Activated CD8-positive, alpha-beta memory T cell treated with anti-CD3 and anti-CD28 coated beads, Interleukin-2, amount 50 U/mL, for 48 hours (primary cell): ENCODE measurements around the gene RAB3B.
"Not testable (repeated sequence)": the region's sequence is repeated elsewhere in the genome, so short reads cannot be mapped to it uniquely, and the experiment has no call there.

Experiments
- DNase-seq: peaks from one replicate; pipeline ENCODE4 v3.0.0-alpha.2; 2020

The RAB3B gene

DNA sequence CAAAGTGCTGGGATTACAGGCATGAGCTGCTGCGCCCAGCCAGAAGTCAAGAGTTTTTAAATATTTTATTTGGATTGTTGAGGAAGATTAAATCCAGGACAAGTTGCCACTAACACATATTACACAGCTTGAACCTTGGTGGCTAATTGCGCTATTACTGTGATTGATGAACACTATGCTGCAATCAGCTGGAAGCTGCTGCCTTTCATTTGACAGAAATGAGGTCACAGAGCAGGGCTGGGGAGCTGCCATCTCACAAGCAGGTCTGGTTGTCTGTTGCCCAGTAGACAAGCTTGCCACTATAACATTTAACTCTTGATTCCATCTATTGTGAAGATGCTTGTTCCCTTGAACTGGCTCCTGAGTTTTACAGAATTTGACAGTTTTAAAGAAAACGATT is 74.5 kb downstream of the RAB3B start:
- DNase-seq, result no peak

DNA sequence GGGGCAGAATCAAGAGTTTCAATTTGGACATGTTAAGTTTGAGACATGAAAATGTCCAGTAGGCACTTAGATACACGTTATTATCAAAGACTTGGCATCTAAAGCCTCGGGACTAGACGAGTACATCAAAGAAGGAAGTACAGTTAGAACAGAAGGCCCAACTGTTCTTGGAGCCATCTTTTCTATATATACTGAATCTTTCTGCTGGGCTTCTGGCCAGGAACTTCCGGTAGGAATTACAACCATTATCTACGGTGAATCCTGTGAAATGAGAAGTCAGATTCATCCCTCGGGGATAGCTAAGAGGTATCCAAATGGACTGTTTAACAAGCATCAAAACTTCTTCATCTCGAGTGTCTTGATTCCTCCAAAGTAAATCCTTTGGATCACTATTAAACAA is 77.6 kb downstream of the RAB3B start:
- DNase-seq, result no peak

DNA sequence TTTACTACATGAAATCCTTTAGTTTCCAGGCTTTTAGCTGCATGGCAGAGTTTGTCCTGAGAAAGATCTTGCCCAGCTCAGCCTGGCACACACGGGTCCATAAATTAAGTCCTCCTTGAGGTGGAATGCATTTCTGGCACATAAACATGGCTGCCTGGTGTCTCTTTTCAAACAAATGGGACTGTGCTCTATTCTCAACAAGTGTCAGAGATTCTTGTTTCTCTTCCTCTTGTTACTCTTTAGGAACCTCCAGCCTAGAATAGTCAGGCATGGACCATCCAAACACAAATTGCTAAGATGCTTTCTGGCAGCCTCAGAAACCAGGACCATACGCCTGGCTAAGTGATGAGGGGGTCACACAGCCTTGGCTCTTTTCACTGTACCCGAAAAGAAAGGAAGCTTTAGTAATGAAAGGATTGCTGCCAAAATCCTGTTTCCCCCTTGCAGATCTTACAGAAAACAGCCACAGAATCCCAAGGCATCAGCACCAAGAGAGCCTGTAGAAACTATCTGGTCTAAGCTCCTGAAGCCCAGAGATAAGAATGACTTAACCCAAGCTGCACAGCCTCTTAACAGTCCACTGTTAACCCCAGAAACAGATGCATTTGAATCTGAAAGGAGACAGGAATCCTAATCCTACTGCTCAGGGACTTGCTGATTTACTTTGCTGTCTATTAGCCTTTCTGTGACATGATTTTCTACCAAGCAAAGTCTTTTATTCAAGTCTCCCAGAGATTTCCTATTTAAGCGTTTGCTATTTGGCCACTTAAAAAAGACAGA is 80.1 kb downstream of the RAB3B start:
- no peak for DNase-seq

DNA sequence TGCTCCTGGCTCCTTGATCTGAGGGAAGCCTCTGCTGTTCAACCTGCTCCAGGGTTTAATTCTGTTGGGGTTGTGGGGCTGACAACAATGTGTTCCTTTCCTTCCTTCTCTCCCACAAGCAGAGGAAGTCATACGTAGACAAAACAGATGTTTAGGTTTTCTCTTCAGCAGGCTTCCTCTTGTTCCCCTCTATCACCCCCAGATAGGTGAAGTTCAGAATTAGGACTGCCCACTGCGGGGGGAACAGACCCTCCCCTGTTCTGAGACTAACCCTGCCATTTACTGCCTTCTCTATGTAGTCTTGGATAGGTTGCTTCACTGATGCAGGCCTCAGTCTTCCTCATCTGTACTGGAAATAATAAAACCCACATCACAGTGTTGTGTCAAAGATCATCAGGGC is 82.0 kb downstream of the RAB3B start:
- DNase-seq, result no peak

DNA sequence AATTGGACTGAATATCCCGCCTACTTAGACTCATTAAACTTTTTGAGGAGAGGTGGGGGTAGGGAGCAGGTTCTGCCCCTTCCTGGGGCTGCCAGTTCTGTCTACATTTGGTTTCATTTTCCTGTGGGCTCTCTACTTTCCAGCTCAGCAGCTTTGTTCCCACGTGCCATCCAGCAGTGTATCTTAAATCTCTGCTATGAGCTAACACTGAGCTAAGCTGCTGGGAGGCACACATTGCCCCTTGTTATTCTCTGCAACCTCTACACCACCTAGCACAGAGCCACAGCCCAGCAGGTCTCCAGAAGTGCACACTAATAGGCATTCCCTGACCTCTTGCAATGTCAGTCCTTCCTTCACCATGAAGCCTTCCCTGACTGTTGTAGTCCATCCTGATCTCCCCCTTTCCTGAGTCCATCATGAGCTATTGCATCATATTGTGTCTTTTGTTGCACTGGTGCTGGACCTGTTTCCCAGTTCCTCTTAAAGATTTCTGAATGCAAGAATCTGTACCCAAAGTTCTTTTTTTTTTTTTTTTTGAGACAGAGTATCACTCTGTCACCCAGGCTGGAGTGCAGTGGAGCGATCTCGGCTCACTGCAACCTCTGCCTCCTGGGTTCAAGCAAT is 83.3 kb downstream of the RAB3B start:
- DNase-seq, result no peak

DNA sequence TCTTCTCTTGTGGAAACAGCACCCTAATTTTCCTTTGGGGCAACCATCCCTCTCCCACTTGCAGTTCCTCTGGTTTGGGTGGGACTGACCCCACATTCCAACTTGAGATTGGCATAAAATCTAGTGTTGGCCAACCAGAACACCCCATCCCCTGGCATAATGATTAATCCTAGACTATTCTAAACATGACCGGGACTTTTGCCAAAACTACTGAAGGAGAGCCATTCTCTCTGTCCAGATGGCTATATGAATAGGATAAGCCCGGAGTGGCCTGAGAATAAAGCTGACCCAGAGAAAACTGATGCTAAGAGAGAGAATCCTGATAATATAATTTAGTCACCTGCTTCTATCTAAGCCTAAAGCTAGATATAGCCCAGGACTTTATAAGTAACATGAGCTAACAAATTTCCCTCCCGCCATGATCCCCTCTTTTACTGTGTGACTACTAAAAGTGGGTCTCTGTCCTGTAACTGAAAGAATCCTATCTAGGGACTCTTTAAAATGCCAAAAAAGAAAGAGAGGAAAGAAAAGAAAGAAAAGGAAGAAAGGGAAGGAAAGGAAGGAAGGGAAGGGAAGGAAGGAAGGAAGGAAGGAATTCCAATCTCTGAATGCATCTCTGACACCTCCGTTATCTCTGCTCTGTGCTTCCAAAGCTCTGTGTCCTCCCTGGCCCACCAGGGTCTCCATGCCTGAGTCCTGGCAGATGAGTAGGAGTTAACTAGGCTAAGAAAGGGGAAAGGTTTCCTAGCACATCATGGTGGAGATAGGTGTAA is 84.0 kb downstream of the RAB3B start:
- no peak for DNase-seq

DNA sequence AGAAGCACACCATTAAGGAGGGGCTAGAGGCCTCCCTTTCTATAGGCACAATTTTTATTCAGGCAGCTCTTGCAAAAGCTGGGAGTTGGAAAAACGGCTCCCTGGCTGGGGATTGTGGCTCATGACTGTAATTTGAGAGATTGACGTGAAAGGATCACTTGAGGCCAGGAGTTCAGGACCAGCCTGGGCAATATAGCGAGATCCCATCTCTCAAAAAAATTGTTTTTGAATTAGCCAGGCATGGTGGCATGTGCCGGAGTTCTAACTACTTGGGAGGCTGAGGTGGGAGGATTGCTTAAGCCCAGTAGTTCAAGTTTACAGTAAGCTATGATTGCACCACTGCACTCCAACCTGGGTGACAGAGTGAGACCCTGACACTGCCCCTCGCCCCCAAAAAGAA is 88.0 kb downstream of the RAB3B start:
- DNase-seq, result no peak

DNA sequence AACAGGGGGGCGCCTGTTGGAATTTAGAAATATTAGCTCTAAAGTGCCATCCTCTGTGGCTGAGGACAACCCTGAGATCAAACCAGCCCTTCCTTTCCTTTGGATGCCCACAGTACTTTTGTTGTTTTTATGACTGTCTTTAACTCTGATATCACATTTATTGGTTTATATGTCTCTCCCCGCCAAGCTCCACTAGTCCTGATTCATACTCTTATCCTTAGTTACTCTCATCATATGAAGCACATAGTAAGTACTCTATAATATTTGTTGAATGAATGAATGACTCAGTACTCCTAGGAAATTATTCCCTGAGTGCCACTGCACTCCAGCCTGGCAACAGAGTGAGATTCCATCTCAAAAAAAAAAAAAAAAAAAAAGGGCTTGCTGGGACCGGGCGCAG is 89.3 kb downstream of the RAB3B start:
- no peak for DNase-seq

DNA sequence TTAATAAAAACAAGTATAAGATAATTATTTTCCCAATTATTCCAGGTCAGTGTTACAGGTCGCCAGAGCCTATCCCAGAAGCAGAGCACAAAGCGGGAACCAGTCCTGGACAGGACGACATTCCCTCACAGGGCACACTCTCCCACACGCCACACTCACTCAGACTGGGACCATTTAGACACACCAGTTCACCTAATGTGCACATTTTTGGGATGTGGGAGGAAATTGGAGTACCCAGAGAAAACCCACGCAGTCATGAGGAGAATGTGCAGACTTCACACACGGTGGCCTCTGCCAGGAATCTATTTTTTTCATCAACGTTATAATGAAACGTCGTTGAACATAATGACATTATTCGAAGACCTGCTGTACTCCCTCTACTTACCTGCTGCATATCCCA is 91.5 kb downstream of the RAB3B start:
- DNase-seq, result no peak

DNA sequence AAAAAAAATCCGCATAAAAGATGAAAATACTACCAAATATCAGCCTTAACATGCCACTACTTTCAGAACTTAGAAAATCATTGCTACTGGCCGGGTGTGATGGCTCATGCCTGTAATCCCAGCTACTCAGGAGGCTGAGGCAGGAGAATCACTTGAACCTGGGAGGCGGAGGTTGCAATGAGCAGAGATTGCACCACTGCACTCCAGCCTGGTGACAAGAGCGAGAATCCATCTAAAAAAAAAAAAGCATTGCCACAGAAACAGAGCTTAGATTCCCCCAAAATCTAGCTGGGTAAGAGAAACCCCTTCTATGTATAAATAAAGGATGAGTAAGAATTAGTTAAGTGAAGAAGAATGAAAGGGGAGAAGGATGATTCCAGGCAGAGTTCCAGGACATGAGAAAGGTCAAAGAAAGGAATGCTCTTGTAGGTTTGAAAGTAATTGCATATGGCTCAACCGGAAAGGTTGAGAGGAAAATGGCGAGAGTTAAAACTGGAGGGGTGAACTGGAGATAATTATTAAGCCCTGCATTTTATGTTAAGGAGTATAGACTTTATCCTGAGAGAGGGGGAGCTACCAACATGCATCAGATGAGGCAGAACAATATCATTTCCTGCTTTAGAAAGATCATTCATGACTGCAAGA is 92.3 kb downstream of the RAB3B start:
- no peak for DNase-seq

DNA sequence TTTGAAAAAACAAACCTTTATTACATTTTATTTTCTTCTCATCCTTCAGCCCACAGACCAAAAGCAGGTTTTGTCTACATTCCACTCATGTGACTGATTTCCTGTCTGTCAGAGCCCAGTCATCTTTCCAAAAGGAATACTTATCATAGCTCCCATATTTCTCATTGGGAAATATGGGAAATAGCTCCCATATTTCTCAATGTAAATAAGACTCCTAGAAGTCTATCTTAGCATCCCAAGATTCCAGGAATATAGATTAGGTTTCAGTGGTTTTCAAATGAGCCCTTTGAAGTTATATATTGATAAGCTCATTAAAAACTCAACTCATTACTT is 92.8 kb downstream of the RAB3B start:
- DNase-seq, result no peak

DNA sequence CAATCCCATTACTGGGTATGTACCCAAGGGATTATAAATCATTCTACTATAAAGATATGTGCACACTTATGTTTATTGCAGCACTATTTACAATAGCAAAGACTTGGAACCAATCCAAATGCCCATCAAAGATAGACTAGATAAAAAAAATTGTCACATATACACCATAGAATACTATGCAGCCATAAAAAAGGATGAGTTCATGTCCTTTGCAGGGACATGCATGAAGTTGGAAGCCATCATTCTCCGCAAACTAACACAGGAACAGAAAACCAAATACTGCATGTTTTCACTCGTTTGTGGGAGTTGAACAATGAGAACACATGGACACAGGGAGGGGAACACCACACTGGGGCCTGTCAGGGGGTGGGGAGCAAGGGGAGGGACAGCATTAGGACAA is 95.8 kb downstream of the RAB3B start:
- not testable (repeated sequence) for DNase-seq

DNA sequence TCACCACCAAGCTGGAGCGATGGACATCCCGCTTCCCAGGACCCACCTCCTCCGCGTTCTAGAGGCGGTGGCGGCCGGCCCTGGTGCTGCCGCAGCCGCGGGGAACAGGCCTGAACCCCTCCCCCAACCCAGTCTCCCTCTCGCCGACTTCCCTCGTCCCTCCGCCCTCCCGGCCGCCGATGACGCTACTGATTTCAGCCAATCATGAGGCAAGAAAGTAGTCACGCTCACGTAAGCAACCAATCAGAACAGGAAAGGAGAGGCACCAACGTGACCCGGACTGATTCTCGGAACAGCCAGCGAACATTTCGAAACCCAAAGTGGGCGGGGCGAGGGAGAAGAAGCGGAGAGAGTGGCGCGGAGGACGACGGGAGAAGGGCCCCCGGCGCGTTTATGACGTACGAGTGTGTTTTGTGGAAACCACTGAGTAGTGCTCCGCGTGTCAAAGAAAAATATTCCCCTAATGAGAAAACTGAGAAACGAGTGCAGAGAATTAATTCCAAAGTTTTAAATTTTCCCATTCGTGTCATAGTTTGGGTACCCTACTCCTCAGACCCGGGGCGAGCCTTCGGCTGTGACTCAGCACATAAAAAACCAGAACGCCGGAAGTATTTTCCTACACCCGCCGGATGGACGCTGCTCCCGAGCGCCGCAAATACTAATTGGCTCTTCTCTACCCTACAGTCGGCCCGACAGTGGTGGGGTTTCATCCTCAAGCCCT is 111.7 kb downstream of the RAB3B start, which contains the start of gene NRDC:
Gene NRDC (minus strand): TSS at position 112 of the 721 bp plus-strand sequence. CDS start 112 bp downstream, outside the sequence.
- peak; percentile 99 for DNase-seq

DNA sequence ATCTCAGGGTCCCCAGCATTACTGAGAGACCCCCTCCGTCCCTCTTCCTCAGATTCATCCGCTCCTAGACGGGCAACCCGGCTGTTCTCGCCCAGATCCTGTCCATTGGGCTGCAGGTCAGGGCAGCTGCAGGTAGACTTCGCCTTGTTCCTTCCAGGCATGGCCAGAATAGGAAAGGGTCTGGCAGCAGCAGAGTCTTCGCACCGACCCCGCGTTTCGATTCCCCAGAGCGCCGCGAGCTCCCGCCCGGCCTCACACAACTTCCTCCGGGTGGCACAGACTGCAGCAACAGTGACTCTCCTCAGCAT is 112.2 kb downstream of the RAB3B start:
- no peak for DNase-seq

DNA sequence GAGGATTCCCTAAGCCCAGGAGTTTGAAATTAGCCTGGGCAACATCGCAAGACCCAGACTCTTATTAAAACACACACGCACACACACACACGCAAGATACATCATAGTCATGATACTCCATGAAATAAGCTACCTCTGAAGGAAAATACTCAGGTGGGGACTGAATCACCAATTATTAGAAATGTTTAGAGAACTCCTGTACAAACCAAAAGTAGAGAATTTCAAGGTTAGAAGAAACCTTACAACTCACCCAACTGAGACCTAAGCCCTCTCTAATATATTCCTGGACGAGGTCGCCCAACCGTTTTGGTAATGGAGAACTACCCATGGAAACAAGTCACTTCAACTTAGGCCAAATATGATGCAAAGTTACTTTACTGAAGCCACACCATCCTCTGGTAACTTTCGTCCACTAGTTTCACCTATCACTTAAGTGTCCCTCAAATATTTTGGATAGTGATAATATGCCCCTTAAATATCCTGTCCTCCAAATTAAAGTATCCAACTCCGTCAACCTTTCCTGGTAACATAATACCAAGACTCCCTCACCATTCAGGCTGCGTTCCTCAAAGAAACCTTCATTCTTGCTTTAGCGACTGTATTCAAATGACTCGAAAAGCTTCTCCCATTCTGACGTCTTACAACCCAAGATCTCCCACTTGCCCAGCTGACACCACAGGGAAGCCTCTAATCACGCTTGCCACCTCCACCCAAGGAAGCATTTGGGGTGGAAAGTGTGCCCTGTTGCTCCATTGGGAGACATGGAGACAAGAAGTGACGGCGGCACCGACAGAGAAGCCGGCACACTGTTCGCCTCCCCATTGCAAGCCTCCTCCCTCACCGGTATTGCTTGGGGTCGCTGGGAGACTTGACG is 112.8 kb downstream of the RAB3B start:
- DNase-seq, result no peak

DNA sequence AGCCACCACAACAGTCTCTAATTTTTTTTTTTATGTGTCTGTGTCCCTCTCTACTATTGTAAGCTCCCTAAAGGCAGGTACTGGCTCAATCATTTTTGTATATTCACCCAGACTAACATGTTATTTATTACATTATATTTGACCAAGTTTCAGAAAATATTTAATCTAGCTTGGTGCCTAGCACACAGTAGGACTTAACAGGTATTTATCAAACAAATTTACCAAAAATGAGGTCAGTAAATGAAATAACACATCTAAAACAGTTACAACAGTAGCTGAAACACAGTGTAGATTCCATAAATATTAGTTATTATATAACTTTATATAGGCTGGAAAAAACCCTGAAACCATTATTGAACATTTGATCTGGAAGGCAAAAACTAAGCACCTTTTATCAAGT is 114.7 kb downstream of the RAB3B start:
- DNase-seq, result no peak

DNA sequence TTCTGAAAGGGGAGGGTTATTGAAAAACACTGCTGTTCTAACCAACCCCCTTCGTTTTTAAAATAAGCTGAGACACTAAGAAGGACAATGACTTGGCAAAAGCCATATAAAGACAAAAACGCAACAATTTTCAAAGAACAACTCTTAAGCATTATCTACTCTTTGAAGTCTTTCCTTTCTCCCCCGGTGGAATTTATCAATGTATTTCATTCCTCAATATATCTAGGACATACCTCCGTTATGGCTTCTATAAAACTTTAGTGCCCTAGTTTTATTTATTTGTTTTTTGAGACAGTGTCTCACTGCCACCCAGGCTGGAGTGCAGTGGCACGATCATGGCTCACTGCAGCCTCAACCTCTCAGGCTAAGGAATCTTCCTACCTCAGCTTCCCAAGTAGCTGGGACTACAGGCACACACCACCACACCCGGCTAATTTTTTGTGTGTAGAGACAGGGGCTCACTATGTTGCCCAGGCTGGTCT is 115.2 kb downstream of the RAB3B start:
- no peak for DNase-seq

DNA sequence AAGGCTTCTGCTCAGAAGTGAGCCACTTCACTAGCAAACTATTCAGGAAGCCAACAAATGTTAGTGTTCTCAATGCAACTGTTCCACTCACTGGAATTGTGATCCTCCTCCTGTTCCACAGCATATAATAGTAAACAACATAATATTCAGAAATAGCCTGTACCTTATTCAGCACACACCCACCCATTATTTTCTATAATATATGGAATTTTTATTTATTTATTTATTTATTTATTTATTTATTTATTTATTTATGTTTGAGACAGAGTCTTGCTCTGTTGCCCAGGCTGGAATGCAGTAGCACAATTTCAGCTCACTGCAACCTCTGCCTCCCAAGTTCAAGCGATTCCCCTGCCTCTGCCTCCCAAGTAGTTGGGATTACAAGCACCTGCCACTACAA is 117.2 kb downstream of the RAB3B start:
- not testable (repeated sequence) for DNase-seq

DNA sequence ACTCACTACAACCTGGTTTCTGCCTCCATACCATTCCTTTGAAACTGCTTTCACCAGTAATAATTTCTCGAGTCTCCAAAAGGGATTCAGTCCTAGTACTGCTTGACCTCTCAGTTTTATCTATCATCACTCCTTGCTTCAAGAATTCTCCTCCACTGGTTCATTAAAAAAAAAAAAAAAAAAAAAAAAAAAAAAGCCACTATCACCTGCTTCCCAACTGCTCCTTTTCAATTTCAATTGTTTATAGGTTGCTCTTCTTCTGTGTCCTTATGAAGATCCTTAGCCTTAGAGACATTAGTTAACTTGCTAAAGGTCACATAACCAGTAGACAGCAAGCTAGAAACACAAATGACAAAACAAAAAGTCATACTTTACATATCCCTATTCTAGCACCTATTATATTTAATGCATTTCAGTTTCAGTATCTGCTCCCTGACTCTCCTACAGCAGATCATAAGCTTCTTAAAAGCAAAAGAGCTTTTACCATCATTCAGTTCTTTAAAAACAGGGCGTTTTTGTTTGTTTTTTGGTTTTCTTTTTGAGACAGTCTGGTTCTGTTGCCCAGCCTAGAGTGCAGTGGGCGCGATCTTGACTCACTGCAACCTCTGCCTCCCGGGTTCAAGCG is 119.0 kb downstream of the RAB3B start:
- no peak for DNase-seq

DNA sequence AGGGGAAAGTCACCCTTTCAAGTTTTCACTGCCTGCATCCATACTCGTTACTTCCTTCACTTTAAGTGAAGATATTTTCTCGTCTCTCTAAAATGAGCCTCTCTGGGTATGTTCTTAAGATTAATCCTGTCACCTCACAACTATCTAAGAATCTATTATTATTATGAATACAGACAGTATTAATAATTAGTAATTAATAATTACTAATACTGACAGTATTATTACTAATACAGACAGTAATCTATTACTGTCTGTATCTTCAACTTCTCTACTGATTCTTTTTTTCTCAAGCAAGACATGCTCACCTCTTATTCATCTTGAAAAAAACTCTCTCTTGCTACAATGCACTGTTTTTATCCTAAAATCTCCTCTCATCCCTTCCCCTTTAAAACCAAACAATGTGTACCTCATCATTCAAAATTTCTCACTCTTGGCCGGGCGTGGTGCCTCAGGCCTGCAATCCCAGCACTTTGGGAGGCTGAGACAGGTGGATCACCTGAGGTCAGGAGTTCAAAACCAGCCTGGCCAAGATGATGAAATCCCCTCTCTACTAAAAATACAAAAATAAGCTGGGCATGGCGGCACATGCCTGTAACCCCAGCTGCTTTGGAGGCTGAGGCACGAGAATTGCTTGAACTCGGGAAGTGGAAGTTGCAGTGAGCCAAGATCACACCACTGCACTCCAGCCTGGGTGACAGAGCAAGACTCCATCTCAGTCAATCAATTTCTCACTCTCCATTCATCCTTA is 119.7 kb downstream of the RAB3B start:
- no peak for DNase-seq
